ENCODE results near the gene DLGAP1.

Gene DLGAP1

DNA sequence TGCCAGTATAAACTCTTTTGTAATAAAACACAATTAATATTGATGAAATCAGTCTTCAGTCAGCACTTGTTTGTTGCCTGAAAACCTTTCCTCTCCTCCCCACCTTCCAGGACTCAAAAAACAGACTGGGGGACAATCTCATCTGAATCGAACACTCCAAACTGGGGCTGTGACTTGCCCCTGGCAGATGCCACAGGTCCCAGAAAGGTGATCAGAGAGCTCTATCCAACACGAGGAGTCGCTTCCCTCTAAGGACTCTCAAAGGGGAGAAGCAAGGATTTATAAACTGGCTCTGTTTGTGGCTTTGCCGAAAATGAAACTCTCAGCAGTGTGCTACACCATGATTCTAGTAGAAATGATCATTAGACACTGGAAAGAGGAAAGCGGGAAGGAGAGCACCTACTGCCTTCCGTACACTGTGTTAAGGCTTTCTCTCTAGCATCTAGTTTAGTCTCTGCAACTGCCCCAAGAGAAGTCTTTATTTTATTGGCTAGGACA, 805.9 kb downstream of the DLGAP1 start:
- DNase-seq: no peak

- DNase-seq: no peak
Measured at GRCh38 chr18:3648641-3649040, 806.5 kb downstream of the DLGAP1 start.

DNA sequence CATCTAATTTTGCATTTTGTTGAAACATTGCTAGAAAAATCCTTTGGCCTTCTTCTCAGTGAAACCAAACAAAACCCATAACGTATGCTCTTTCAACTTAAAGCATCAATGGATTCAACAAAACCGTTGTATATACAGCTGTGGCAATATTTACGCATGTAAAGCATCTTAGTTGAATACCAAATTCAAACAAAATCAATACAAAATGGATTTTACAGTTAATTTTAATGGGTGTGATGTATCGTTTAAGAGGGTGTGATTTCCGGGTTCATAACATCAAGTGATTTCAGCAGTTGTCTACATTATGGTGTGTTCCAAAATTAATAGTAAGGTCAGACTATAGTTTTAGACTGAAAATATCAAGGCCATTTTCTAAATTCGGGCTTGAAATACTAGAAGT, 806.9 kb downstream of the DLGAP1 start:
- DNase-seq: no peak

GRCh38 chr18:3647636-3648035, 807.5 kb downstream of the DLGAP1 start:
- no peak for DNase-seq

GRCh38 chr18:3645384-3646156, 809.5 kb downstream of the DLGAP1 start:
- DNase-seq: no peak

DNA sequence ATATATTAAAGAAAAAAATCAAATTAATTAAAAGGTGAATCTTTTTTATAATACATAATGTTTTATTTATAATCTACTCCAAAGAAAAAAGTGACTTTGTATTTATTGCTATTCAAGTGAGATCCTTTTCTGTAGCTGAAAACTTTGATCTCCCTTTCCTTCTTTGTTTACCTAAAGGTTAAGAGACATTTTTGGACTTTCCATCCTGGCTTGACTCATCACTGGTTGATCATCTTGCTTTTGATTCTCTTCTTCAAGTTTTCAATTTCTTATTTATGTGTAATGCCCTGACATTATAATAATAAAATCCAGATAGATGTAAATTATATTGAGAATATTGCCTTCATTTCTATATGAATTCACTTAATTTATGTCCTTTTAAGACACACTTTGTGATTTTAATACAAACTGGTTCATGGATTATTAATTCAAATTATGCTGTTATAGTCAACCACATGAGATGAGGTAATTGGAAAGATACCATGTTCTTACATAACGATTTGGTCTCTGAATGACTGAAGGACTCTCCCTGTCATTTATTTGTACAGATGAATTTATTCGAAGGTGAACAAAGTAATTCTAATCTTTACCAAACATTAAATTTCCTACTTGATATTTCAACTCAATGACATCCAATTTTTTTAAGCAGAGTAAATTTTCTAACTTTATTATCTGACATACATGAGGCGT, 820.7 kb downstream of the DLGAP1 start:
- no peak for DNase-seq

DNA sequence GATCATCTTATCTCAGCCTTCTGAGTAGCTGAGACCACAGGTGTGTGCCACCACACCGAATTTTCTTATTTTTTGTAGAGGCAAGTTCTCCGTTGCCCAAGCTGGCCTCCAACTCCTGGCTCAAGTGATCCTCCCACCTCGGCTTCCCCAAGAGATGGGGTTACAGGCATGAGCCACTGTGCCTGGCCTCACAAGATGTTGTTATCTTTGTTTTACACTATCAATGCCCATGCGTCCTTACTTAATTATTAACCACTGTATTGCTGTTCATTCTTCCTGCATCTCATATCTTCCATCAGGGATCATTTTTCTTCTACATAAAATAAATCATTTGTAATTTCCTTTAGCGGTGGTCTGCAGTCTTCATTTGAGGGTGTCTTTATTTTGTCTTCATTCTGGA, 823.2 kb downstream of the DLGAP1 start:
- DNase-seq: no peak

DNA sequence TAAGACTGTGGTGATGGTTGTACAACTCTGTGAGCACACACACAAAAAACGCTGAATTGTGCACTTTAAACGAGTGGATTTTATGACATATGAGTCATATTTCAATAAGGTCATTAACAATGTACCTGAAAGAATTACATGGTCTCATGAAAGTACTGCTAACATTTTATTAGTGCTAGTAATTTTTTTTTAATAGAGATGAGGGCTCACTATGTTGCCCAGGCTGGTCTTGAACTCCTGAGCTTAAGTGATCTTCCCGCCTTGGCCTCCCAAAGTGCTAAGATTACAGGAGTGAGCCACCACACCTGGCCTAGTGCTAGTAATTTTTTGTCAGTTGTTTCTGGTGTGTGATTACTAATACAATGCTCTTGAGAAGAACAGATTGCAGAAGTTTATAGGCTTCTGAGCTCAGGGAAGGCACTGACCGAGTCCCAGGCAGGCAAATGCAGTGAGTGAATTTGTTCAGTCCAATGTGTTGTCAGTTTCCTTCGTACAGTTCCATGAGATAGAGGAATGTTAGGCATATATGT, 828.1 kb downstream of the DLGAP1 start:
- DNase-seq: no peak

DNA sequence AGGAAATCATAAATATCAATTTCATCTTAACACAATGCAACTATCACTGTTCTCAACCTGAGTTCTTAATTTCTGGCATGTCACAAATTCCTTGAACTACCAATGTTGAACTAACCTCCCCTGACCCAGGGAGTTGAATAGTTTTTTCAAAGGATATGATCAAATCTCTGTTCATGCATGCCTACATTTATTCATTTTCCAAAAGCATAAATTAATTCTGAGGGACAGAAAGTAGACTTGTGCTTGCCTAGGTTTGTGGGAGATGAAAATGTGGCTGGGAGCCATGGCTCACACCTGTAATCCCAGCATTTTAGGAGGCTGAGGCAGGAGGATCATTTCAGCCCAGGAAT, 829.4 kb downstream of the DLGAP1 start:
- DNase-seq: no peak

- peak; percentile 22 to 51 for DNase-seq
Measured at GRCh38 chr18:3624935-3625741, 830.0 kb downstream of the DLGAP1 start.

GRCh38 chr18:3624546-3624934, 830.6 kb downstream of the DLGAP1 start:
- no peak for DNase-seq

DNA sequence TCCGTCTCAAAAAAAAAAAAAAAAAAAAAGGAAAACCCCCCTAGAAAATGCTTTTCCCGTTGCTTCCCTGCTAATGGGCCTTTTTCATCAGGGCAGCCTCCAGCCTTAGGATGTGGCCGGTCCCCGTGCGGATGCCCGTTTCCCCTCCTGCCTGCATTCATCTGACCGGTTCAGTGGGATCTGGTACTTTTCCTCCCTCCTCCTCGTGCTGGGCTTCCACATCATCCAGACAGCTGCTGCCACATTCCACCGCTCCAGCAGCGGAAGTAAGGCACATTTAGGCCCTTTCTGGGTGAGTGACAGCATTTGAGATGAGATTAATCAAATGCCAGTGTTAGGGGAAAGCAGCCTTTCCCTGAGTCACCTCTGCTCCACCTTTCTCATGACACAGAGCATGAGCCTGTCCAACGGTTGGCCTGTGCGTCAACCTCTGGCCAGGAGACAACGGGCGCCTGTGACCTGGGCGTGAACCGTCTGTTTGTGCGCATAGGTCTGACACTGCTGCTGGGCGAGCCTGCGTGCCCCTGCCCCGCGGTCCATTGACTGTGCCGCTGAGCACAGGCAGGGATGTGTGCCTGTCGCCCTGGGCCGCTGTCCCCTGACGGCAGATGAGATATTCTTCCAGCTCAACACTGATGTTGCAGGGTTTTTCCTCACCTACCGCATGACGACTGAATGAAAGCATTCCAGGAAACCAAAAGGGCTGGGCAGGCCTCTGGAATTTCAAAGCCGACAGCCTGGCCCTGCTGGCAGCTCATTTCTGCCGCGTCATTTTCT, 831.1 kb downstream of the DLGAP1 start:
- no peak for DNase-seq

GRCh38 chr18:3620146-3621119, 834.7 kb downstream of the DLGAP1 start:
- DNase-seq: no peak

DNA sequence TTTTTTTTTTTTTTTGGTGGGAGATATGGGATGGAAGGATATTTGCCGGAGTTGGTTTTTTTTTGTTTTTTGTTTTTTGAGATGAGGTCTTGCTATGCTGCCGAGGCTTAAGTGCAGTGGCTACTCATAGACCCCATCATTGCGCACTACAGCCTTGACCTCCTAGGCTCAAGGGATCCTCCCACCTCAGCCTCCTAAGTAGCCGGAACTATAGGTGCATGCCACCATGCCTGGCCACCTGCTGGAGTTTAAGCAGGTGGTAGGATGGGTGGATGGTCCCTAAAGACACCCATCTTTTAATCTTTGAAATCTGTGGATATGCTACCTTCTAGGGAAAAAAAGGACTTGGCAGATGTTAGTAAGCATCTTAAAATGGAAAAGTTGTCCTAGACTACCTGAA, 835.4 kb downstream of the DLGAP1 start:
- DNase-seq: no peak

DNA sequence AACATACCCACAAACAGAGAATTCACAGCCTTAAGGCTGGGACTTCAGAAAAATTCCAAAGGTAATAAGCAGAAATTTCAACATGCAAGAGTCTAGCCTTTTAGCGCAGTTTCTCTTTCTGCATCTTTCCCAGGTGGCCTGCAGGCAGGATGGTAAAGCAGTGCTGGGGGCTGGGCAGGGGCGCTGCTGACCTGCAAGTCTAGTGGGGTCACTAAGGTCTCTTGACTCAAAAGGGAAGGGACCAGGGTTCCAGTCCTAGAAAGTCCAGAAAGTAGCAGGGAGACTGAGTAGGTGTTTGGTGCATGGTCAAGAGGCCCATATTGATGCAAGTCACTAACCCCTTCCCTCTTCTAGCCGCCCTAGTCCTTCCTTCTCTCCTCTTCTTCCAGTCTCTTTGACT, 835.9 kb downstream of the DLGAP1 start:
- DNase-seq: no peak

DNA sequence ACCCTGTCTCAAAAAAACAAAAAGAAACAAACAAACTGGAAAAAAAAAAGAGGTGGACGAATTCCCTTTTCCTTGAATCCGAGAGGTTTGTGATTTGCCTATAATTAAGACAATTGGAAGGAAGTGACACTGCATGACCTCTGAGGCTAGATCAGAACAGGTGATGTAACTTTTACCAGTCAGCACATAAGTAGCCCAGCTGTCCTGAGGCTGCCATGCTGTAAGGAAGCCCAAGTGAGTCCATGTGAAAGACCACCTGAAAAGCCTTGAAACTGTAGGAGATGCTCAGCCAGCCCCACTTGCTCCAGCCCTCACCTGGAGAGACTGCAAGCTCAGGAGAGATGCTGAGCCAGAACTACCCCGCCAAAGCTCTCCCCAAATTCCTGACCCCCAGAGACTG, 838.4 kb downstream of the DLGAP1 start:
- no peak for DNase-seq

GRCh38 chr18:3616142-3616541, 839.0 kb downstream of the DLGAP1 start:
- DNase-seq: no peak

DNA sequence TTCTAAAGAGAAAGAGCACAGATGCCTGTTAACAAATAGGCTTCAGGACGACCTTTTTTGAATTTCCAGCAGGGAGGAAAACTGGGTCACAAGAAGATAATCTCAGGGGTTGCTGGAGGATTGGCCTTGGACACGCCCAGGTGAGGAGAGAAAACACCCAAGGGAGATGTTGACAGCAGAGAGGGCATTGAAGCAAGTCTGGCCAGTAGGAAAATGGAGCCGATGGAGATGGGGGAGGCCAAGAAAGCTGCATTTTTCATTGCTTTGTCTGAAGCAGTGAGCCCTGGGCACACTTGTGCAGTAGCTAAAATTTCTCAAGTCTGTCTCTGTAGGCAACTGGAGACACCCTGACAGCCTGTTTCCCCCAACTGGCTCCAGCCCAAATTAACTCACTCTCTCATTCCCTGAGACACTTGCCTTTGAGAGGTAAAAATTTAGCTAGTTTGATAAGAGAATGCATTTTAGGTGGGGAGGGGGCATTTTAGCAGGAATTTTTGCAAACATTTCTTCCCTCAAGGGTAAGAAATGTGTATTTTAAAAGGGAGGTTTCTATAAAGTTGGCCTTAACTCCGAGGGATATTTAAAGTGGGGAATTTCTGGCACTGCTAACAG, 839.6 kb downstream of the DLGAP1 start:
- no peak for DNase-seq

DNA sequence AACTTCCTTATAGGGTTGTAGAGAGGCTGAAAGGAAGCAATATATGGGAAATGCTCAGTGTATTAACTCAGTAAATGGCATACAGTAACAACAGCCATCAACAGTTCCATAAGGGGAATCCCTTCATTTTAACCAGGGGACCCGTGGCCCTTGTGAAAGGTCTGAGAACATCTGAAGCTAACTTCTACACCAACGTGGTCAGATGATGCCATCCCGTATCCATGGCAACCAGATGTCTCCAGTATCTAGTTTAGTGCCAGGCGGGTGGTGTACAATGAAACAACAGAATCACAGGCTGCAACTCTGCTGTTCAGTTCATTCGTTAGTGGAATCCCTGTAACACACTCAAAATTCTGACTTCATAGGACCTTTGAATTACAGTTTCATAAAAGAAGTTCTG, 842.8 kb downstream of the DLGAP1 start:
- DNase-seq: peak in 1 of 2 donors; percentile 8

DNA sequence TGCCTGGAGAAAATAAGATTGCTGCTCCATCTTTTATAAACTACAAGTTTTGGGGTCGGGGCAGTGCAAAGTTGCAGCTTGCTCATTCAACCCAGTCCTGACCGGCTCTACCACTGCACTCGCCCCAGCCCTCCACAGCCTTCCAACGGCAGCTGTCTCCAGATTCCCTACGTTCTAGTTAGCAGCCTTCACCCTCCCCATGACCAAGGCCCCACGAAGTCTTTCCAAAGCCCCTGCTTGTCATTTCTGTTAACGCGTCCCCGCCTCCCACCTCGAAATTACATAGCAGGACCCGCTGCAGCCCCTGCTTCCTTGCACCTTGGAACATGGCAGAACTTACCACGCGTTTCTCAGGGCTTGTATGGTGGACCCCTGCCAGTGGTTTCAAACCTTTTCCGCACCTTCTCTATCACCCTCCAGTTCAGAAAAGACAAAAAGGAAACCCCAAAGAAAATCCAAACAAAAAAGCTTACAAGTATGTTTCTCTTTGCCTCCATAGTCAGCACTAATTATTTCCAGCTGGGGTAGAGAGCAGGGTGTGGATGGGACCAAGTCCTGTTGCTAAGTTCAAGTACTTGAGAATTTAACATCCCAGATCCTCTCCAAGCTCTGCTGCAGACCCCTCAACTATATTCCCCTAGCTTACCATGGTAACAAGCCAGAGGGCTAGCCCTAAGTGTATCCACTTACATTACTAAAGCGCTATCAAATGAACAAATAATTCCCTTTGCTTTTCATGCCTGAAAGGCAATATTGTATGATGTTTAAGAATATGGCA, 843.6 kb downstream of the DLGAP1 start:
- no peak for DNase-seq
